Astrocyte (in vitro differentiated cells and primary cell): ENCODE results near the gene PIP.

Experiments
- CTCF ChIP-seq: IDR thresholded peaks from 2 replicates; pipeline ENCODE4 v1.5.1; 2011; ENCODE audit warnings: low read depth, mild to moderate bottlenecking, inconsistent platforms, low read length, moderate library complexity; ENCODE audit not compliant: insufficient read depth
- EZH2 ChIP-seq: IDR thresholded peaks from 2 replicates; pipeline ENCODE4 v1.6.1; 2012; ENCODE audit warnings: mild to moderate bottlenecking, low read length, inconsistent platforms; ENCODE audit not compliant: insufficient read depth

GRCh38 chr7:143117395-143117794, 14.5 kb upstream of the PIP start:
- TF ChIP-seq CTCF, result no peak
- no peak for TF ChIP-seq EZH2
